Activated T-cell treated with anti-CD3 and anti-CD28 coated beads for 4 hours (primary cell): ENCODE results near the gene PRKCA.

ENCODE experiments used
- DNase-seq: peaks from one replicate; pipeline ENCODE4 v3.0.0-alpha.2; 2020

Gene PRKCA

GRCh38 chr17:66791347-66791746 is 488.9 kb downstream of the PRKCA start:
- no peak for DNase-seq

- DNase-seq = no peak
Observed at GRCh38 chr17:66793814-66794213, 491.4 kb downstream of the PRKCA start.

GRCh38 chr17:66795486-66795885 is 493.1 kb downstream of the PRKCA start:
- no peak for DNase-seq

GRCh38 chr17:66799849-66800537 is 497.6 kb downstream of the PRKCA start:
- DNase-seq = no peak

GRCh38 chr17:66803474-66803951 is 501.1 kb downstream of the PRKCA start:
- DNase-seq = no peak

- no peak for DNase-seq
Observed at GRCh38 chr17:66805567-66805966, 503.2 kb downstream of the PRKCA start.

- no peak for DNase-seq
Observed at GRCh38 chr17:66807182-66807581, 504.8 kb downstream of the PRKCA start.

- no peak for DNase-seq
Observed at GRCh38 chr17:66809408-66809807, 507.0 kb downstream of the PRKCA start.

- no peak for DNase-seq
Observed at GRCh38 chr17:66810951-66811682, 508.7 kb downstream of the PRKCA start.

- no peak for DNase-seq
Observed at GRCh38 chr17:66811683-66812054, 509.3 kb downstream of the PRKCA start.

- no peak for DNase-seq
Observed at GRCh38 chr17:66812571-66812970, 510.2 kb downstream of the PRKCA start.

- no peak for DNase-seq
Observed at GRCh38 chr17:66813296-66813695, 510.9 kb downstream of the PRKCA start.

- DNase-seq = no peak
Observed at GRCh38 chr17:66814026-66814425, 511.6 kb downstream of the PRKCA start.

GRCh38 chr17:66814570-66814969 is 512.2 kb downstream of the PRKCA start:
- DNase-seq = no peak

- DNase-seq = no peak
Observed at GRCh38 chr17:66817750-66818149, 515.3 kb downstream of the PRKCA start.

- DNase-seq = no peak
Observed at GRCh38 chr17:66819466-66819865, 517.1 kb downstream of the PRKCA start.

GRCh38 chr17:66822009-66822408 is 519.6 kb downstream of the PRKCA start:
- no peak for DNase-seq

GRCh38 chr17:66826856-66827255 is 524.4 kb downstream of the PRKCA start:
- no peak for DNase-seq

- DNase-seq = no peak
Observed at GRCh38 chr17:66829386-66829864, 527.0 kb downstream of the PRKCA start.

- no peak for DNase-seq
Observed at GRCh38 chr17:66829883-66830282, 527.5 kb downstream of the PRKCA start.

GRCh38 chr17:66830451-66830850 is 528.0 kb downstream of the PRKCA start:
- no peak for DNase-seq

GRCh38 chr17:66831383-66832210 is 529.2 kb downstream of the PRKCA start:
- DNase-seq = no peak

GRCh38 chr17:66833201-66833600 is 530.8 kb downstream of the PRKCA start:
- no peak for DNase-seq
